ENCODE results near the gene SDHAF3.

Gene SDHAF3

GRCh38 chr7:97215556-97215955, 98.1 kb downstream of the SDHAF3 start:
- Histone ChIP-seq H3K9ac (ENCODE audit: low read length in 2 of 2) (no peak overlapping the region), H3K27me3 (ENCODE audit: control insufficient read depth in 1 of 2, insufficient read depth in 2 of 2, low read length in 2 of 2) (no peaks in the 10 kb centered on the region), H3K36me3 (ENCODE audit: control insufficient read depth in 2 of 2, insufficient read depth in 2 of 2, low read length in 2 of 2) (no peaks in the 10 kb centered on the region), H3K27ac (ENCODE audit: low read length) (no peak overlapping the region), H3K4me1 (ENCODE audit: control insufficient read depth, insufficient read depth, low read length) (no peaks in the 10 kb centered on the region), H3K4me3 (ENCODE audit: low read length in 2 of 2) (no peak overlapping the region), H3K9me3 (ENCODE audit: control insufficient read depth in 2 of 2, low read length in 2 of 2) (no peaks in the 10 kb centered on the region)

GRCh38 chr7:97218767-97219166, 101.3 kb downstream of the SDHAF3 start:
- no peak overlapping the region for H3K27ac ChIP-seq (ENCODE audit: low read length)

GRCh38 chr7:97219237-97219636, 101.7 kb downstream of the SDHAF3 start:
- no peaks in the 10 kb centered on the region for H3K36me3 ChIP-seq (ENCODE audit: control insufficient read depth in 2 of 2, insufficient read depth in 2 of 2, low read length in 2 of 2)
- H3K27me3 ChIP-seq (ENCODE audit: control insufficient read depth in 1 of 2, insufficient read depth in 2 of 2, low read length in 2 of 2) = no peaks in the 10 kb centered on the region
- H3K9me3 ChIP-seq (ENCODE audit: control insufficient read depth in 2 of 2, low read length in 2 of 2) = no peaks in the 10 kb centered on the region
- H3K9ac ChIP-seq (ENCODE audit: low read length in 2 of 2) = no peak overlapping the region
- no peaks in the 10 kb centered on the region for H3K4me1 ChIP-seq (ENCODE audit: control insufficient read depth, insufficient read depth, low read length)
- no peak overlapping the region for H3K4me3 ChIP-seq (ENCODE audit: low read length in 2 of 2)
- no peak overlapping the region for H3K27ac ChIP-seq (ENCODE audit: low read length)

More at GRCh38 chr7:97218767-97219166, 101.3 kb downstream of the SDHAF3 start:
- Histone ChIP-seq H3K4me1 (ENCODE audit: control insufficient read depth, insufficient read depth, low read length) (no peaks in the 10 kb centered on the region), H3K9me3 (ENCODE audit: control insufficient read depth in 2 of 2, low read length in 2 of 2) (no peaks in the 10 kb centered on the region), H3K9ac (ENCODE audit: low read length in 2 of 2) (no peak overlapping the region), H3K27me3 (ENCODE audit: control insufficient read depth in 1 of 2, insufficient read depth in 2 of 2, low read length in 2 of 2) (no peaks in the 10 kb centered on the region), H3K4me3 (ENCODE audit: low read length in 2 of 2) (no peak overlapping the region), H3K36me3 (ENCODE audit: control insufficient read depth in 2 of 2, insufficient read depth in 2 of 2, low read length in 2 of 2) (no peaks in the 10 kb centered on the region)

- no peak overlapping the region for H3K4me3 ChIP-seq (ENCODE audit: low read length in 2 of 2)
- H3K4me1 ChIP-seq (ENCODE audit: control insufficient read depth, insufficient read depth, low read length) = no peaks in the 10 kb centered on the region
- no peak overlapping the region for H3K27ac ChIP-seq (ENCODE audit: low read length)
- H3K9ac ChIP-seq (ENCODE audit: low read length in 2 of 2) = no peak overlapping the region
- H3K27me3 ChIP-seq (ENCODE audit: control insufficient read depth in 1 of 2, insufficient read depth in 2 of 2, low read length in 2 of 2) = no peaks in the 10 kb centered on the region
- no peaks in the 10 kb centered on the region for H3K36me3 ChIP-seq (ENCODE audit: control insufficient read depth in 2 of 2, insufficient read depth in 2 of 2, low read length in 2 of 2)
- no peaks in the 10 kb centered on the region for H3K9me3 ChIP-seq (ENCODE audit: control insufficient read depth in 2 of 2, low read length in 2 of 2)
Observed at GRCh38 chr7:97224316-97224715, 106.8 kb downstream of the SDHAF3 start.

DNA sequence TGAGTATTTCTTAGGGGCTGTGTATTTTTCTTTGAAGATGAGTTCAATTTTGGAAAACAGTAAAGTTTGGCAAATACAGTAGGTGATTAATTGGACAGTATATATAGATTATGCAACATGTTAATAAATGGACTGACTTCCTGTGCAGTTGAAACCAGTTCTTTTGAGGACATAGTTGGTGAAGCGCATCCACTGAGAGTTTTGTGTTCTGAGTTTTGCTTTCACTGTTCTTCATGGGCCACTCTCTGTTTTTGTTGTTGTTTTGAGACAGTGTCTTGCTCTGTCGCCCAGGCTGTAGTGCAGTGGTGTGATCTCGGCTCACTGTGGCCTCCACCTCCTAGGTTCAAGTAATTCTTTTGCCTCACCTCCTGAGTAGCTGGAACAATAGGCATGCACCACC, 109.0 kb downstream of the SDHAF3 start:
- Histone ChIP-seq H3K9ac (ENCODE audit: low read length in 2 of 2) (no peak overlapping the region), H3K4me3 (ENCODE audit: low read length in 2 of 2) (no peak overlapping the region), H3K27me3 (ENCODE audit: control insufficient read depth in 1 of 2, insufficient read depth in 2 of 2, low read length in 2 of 2) (no peaks in the 10 kb centered on the region), H3K9me3 (ENCODE audit: control insufficient read depth in 2 of 2, low read length in 2 of 2) (no peaks in the 10 kb centered on the region), H3K27ac (ENCODE audit: low read length) (no peak overlapping the region), H3K36me3 (ENCODE audit: control insufficient read depth in 2 of 2, insufficient read depth in 2 of 2, low read length in 2 of 2) (no peaks in the 10 kb centered on the region), H3K4me1 (ENCODE audit: control insufficient read depth, insufficient read depth, low read length) (no peaks in the 10 kb centered on the region)
